ENCODE results near the gene PPP1R27. TPM values are rescaled to one million over a fixed set of nuclear protein-coding genes. Genes with fewer than 3 reads are reported as not detected.

The PPP1R27 gene
- total and polyA plus RNA-seq, 12 donors = 0.11 to 3.1 (median 0.69) TPM; not detected in 6

DNA sequence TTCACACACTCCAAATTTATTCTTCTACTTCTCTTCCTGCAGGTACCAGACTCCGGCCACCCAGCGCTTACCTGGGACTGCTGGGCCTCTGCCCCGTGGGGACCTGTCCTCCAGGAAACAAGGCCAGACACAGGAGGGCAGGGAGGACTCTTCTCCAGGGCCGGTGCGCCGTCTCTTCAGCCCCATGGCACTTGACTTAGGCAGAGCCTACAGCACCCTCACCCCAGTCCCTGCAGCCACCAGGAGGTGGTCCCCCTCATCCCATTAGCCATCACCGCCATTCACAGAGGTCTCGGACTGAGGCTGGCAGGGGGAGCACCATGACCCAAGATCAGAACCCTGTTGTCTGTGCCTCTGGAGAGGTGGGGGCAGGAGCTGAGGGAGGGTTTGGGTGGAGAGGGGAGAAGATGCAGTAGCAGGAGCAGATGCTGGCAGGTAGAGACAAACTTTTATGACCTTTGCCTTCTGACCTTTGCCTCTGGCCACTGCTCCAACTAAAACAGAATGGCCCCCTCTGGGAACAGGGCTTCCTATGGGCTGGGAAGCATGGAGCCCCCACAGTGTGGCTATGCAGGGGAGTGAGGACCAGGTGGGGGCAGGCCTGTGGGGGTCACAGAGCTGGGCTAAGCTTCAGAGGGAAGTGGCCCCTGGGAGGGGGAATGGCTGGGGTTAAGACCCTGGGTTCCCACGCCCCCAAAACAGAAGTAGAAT, 32.6 kb downstream of the PPP1R27 start:
- no peak for TF ChIP-seq POLR2A (IDR thresholded peaks at IDR 0.05)
- TF ChIP-seq, protein P1, sequence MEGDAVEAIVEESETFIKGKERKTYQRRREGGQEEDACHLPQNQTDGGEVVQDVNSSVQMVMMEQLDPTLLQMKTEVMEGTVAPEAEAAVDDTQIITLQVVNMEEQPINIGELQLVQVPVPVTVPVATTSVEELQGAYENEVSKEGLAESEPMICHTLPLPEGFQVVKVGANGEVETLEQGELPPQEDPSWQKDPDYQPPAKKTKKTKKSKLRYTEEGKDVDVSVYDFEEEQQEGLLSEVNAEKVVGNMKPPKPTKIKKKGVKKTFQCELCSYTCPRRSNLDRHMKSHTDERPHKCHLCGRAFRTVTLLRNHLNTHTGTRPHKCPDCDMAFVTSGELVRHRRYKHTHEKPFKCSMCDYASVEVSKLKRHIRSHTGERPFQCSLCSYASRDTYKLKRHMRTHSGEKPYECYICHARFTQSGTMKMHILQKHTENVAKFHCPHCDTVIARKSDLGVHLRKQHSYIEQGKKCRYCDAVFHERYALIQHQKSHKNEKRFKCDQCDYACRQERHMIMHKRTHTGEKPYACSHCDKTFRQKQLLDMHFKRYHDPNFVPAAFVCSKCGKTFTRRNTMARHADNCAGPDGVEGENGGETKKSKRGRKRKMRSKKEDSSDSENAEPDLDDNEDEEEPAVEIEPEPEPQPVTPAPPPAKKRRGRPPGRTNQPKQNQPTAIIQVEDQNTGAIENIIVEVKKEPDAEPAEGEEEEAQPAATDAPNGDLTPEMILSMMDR (IDR thresholded peaks at IDR 0.05) = no peak
- intact Hi-C loops (cut with DNase I) = no loop called here
- 72 to 80% (median 74%) methylated on average over 4 to 9 of the region's 9 CpGs for WGBS, 4 donors
- Histone ChIP-seq H3K27me3 (peaks cover 34% of the 10 kb centered on the region), H3K9me3 (replicated peaks in 1 of 3) (no peaks in the 10 kb centered on the region), H3K4me3 (no peak overlapping the region), H3K4me1 (replicated peaks in 1 of 2) (peaks cover 0 to 10% of the 10 kb centered on the region in 2 donors), H3K36me3 (replicated peaks in 1 of 2) (no peaks in the 10 kb centered on the region), H3K27ac (no peak overlapping the region)
- no peak for DNase-seq

DNA sequence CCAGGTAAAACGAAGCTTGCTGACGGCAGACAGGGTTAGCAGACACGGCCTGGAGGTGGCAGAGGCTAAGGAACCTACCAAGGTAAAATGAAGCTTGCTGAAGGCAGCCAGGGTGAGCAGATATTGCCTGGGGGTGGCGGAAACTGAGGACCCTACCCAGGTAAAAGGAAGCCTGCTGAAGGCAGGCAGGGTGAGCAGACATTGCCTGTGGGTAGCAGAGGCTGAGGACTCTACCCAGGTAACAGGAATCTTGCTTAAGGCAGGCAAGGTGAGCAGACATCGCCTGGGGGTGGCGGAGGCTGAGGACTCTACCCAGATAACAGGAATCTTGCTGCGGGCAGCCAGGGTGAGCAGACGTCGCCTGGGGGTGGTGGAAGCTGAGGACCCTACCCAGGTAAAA, 33.5 kb downstream of the PPP1R27 start:
- Histone ChIP-seq H3K27ac (no peak overlapping the region), H3K27me3 (peaks cover 34% of the 10 kb centered on the region), H3K4me3 (no peak overlapping the region), H3K36me3 (replicated peaks in 1 of 2) (no peaks in the 10 kb centered on the region), H3K9me3 (replicated peaks in 1 of 3) (no peaks in the 10 kb centered on the region), H3K4me1 (replicated peaks in 1 of 2) (peaks cover 0 to 10% of the 10 kb centered on the region in 2 donors)
- WGBS, 4 donors = 84 to 88% (median 85%) methylated on average over 9 of the region's 9 CpGs
- intact Hi-C loops (cut with DNase I) = no loop called here
- no peak for DNase-seq
- no peak for TF ChIP-seq POLR2A (IDR thresholded peaks at IDR 0.05)
- TF ChIP-seq, protein P1 (IDR thresholded peaks at IDR 0.05) = no peak

GRCh38 chr17:81794509-81794908, 40.3 kb downstream of the PPP1R27 start:
- WGBS, 4 donors = 50 to 92% (median 58%) methylated on average over 2 to 8 of the region's 8 CpGs
- TF ChIP-seq, protein P1 (IDR thresholded peaks at IDR 0.05) = no peak
- TF ChIP-seq POLR2A (IDR thresholded peaks at IDR 0.05) = no peak
- no peaks in the 10 kb centered on the region for H3K4me1 ChIP-seq (replicated peaks in 1 of 2)
- no peak for DNase-seq
- H3K27me3 ChIP-seq = no peaks in the 10 kb centered on the region
- no peaks in the 10 kb centered on the region for H3K36me3 ChIP-seq (replicated peaks in 1 of 2)
- H3K9me3 ChIP-seq (replicated peaks in 1 of 3) = no peaks in the 10 kb centered on the region
- intact Hi-C loops (cut with DNase I) = no loop called here
- no peak overlapping the region for H3K4me3 ChIP-seq
- no peak overlapping the region for H3K27ac ChIP-seq

- 74 to 90% (median 81%) methylated on average over 3 of the region's 3 CpGs for WGBS, 4 donors
- TF ChIP-seq POLR2A (IDR thresholded peaks at IDR 0.05) = no peak
- TF ChIP-seq, protein P1 (IDR thresholded peaks at IDR 0.05) = no peak
- intact Hi-C loops (cut with DNase I) = no loop called here
Measured at GRCh38 chr17:81794074-81794476, 40.8 kb downstream of the PPP1R27 start.

More at GRCh38 chr17:81794074-81794476, 40.8 kb downstream of the PPP1R27 start:
- H3K4me1 ChIP-seq (replicated peaks in 1 of 2) = no peaks in the 10 kb centered on the region
- H3K27me3 ChIP-seq = no peaks in the 10 kb centered on the region
- no peaks in the 10 kb centered on the region for H3K36me3 ChIP-seq (replicated peaks in 1 of 2)
- DNase-seq = no peak
- H3K9me3 ChIP-seq (replicated peaks in 1 of 3) = no peaks in the 10 kb centered on the region
- H3K4me3 ChIP-seq = no peak overlapping the region
- no peak overlapping the region for H3K27ac ChIP-seq
